HG02759 (cell line): Measurements from ENCODE around the gene CFAP74.
"Not testable (repeated sequence)": the region's sequence is repeated elsewhere in the genome, so short reads cannot be mapped to it uniquely, and the experiment has no call there.

Experiments
- ATAC-seq: cut with Tn5 transposase; IDR thresholded peaks from one replicate; pipeline ENCODE4 v1.9.1; 2021; ENCODE audit warnings: mild to moderate bottlenecking, moderate library complexity; ENCODE audit not compliant: unreplicated experiment

The CFAP74 gene

GRCh38 chr1:1954831-1955441, 48.6 kb downstream of the CFAP74 start:
- no peak for ATAC-seq

- no peak for ATAC-seq
These were observed 49.6 kb downstream of the CFAP74 start for GRCh38 chr1:1954015-1954414.

- ATAC-seq: no peak
These were observed 52.6 kb downstream of the CFAP74 start for GRCh38 chr1:1950940-1951339.

- ATAC-seq: no peak
These were observed 54.8 kb downstream of the CFAP74 start for GRCh38 chr1:1948783-1949182.

- no peak for ATAC-seq
These were observed 56.1 kb downstream of the CFAP74 start for GRCh38 chr1:1947493-1947892.

- ATAC-seq: no peak
These were observed 57.0 kb downstream of the CFAP74 start for GRCh38 chr1:1946540-1946939.

- ATAC-seq: no peak
These were observed 57.7 kb downstream of the CFAP74 start for GRCh38 chr1:1945782-1946393.

GRCh38 chr1:1943834-1944570, 59.6 kb downstream of the CFAP74 start:
- no peak for ATAC-seq

- no peak for ATAC-seq
These were observed 60.6 kb downstream of the CFAP74 start for GRCh38 chr1:1942753-1943656.

GRCh38 chr1:1941868-1942752, 61.5 kb downstream of the CFAP74 start:
- no peak for ATAC-seq

- no peak for ATAC-seq
These were observed 62.3 kb downstream of the CFAP74 start for GRCh38 chr1:1941211-1941841.

GRCh38 chr1:1940123-1940425, 63.5 kb downstream of the CFAP74 start:
- ATAC-seq: no peak

- ATAC-seq: no peak
These were observed 64.1 kb downstream of the CFAP74 start for GRCh38 chr1:1939296-1940122.

GRCh38 chr1:1938613-1939295, 64.8 kb downstream of the CFAP74 start:
- no peak for ATAC-seq

- no peak for ATAC-seq
These were observed 65.4 kb downstream of the CFAP74 start for GRCh38 chr1:1938276-1938573.

- ATAC-seq: no peak
These were observed 65.9 kb downstream of the CFAP74 start for GRCh38 chr1:1937549-1938275.

GRCh38 chr1:1937061-1937460, 66.5 kb downstream of the CFAP74 start:
- no peak for ATAC-seq

GRCh38 chr1:1934848-1935247, 68.7 kb downstream of the CFAP74 start:
- ATAC-seq: not testable (repeated sequence)
